ENCODE data around the gene TARDBP.

- TF ChIP-seq SUZ12 (IDR thresholded peaks at IDR 0.05; ENCODE audit: extremely low read depth, insufficient read depth, insufficient read length) (no peak), ZNF274 (IDR thresholded peaks at IDR 0.05; ENCODE audit: low read depth, low read length) (no peak), YY1 (IDR thresholded peaks at IDR 0.05; ENCODE audit: insufficient read depth, insufficient read length) (no peak)
These were observed 25.9 kb upstream of the TARDBP start for GRCh38 chr1:10986525-10986890.

Data from NT2/D1 (cell line).